IMR-90 (cell line): Measurements from ENCODE around the gene DDX60. TPM values are rescaled to one million over a fixed set of nuclear protein-coding genes. Genes with fewer than 3 reads are reported as not detected.

Experiments
- ATAC-seq: fragments of 200-7000 bp; cut with Tn5 transposase; 2 replicates; pipeline ENCODE4 v1.9.1; 2020; ENCODE audit warnings: low read depth, mild to moderate bottlenecking, moderate library complexity
- BruUV-seq: library from RNA; stranded (reverse); fragments of 400-500 nt; replicated peaks from 2 replicates; lab custom pipeline; 2021; lab: Mats Ljungman, UMichigan
- CTCF ChIA-PET: fragments of 300-600 bp; formaldehyde crosslinking; extraction: SDS; loops from one replicate; lab custom pipeline; 2021; ENCODE audit warnings: antibody characterized with exemption; lab: Yijun Ruan, JAX
- POLR2A ChIA-PET: fragments of 300-600 bp; sonication (Branson Sonifier 250); formaldehyde crosslinking; loops from one replicate; lab custom pipeline; 2022; ENCODE audit warnings: antibody characterized with exemption; ENCODE audit not compliant: unreplicated experiment; lab: Charles Lee
- DNase-seq: peaks from one replicate; pipeline ENCODE4 v3.0.0; 2013
- H2AFZ ChIP-seq: replicated peaks from 2 replicates; pipeline ENCODE3; 2013; ENCODE audit warnings: low read length, mild to moderate bottlenecking; ENCODE audit not compliant: poor library complexity
- H2AK5ac ChIP-seq: 2 replicates; pipeline ENCODE4 v1.6.1; 2013; ENCODE audit warnings: low read depth, low read length, inconsistent platforms
- H2AK9ac ChIP-seq: replicated peaks from 2 replicates; pipeline ENCODE3; 2013; ENCODE audit warnings: mild to moderate bottlenecking, low read depth, low read length, moderate library complexity; ENCODE audit not compliant: poor library complexity
- H2BK120ac ChIP-seq: 2 replicates; pipeline ENCODE4 v1.6.1; 2013; ENCODE audit warnings: low read depth, low read length, inconsistent platforms
- H2BK15ac ChIP-seq: 3 replicates; pipeline ENCODE4 v1.6.1; 2013; ENCODE audit warnings: low read depth, low read length, inconsistent platforms
- H2BK20ac ChIP-seq: 2 replicates; pipeline ENCODE4 v1.6.1; 2013; ENCODE audit warnings: low read depth, mild to moderate bottlenecking, inconsistent platforms, low read length, moderate library complexity
- H2BK5ac ChIP-seq: 2 replicates; pipeline ENCODE4 v1.6.1; 2013; ENCODE audit warnings: mild to moderate bottlenecking, low read depth, low read length, inconsistent platforms; ENCODE audit not compliant: poor library complexity, severe bottlenecking
- H3K14ac ChIP-seq: replicated peaks from 2 replicates; pipeline ENCODE4 v1.6.1; 2013; ENCODE audit warnings: low read depth, low read length, inconsistent platforms
- H3K18ac ChIP-seq: 2 replicates; pipeline ENCODE4 v1.6.1; 2013; ENCODE audit warnings: low read depth, low read length, control low read depth
- H3K23ac ChIP-seq: 2 replicates; pipeline ENCODE4 v1.6.1; 2013; ENCODE audit warnings: low read depth, low read length, inconsistent platforms
- H3K27ac ChIP-seq: 2 replicates; pipeline ENCODE4 v1.5.1; 2013; ENCODE audit warnings: mild to moderate bottlenecking, control low read depth, low read length; ENCODE audit not compliant: insufficient read depth
- H3K27me3 ChIP-seq: 2 replicates; pipeline ENCODE4 v1.6.1; 2013; ENCODE audit warnings: low read length; ENCODE audit not compliant: control insufficient read depth, insufficient read depth
- H3K36me3 ChIP-seq: 2 replicates; pipeline ENCODE4 v1.6.1; 2013; ENCODE audit warnings: low read length, mixed read lengths; ENCODE audit not compliant: control insufficient read depth, insufficient read depth
- H3K4ac ChIP-seq: 2 replicates; pipeline ENCODE4 v1.6.1; 2013; ENCODE audit warnings: low read depth, low read length, inconsistent platforms
- H3K4me1 ChIP-seq: 2 replicates; pipeline ENCODE4 v1.6.1; 2013; ENCODE audit warnings: low read length, mixed read lengths; ENCODE audit not compliant: control insufficient read depth, insufficient read depth
- H3K4me2 ChIP-seq: 2 replicates; pipeline ENCODE4 v1.6.1; 2013; ENCODE audit warnings: low read depth, mild to moderate bottlenecking, control low read depth, low read length, moderate library complexity
- H3K4me3 ChIP-seq: 2 replicates; pipeline ENCODE4 v1.5.1; 2013; ENCODE audit warnings: low read depth, mild to moderate bottlenecking, control low read depth, low read length, moderate library complexity; ENCODE audit not compliant: insufficient read depth
- H3K56ac ChIP-seq: 2 replicates; pipeline ENCODE4 v1.6.1; 2013; ENCODE audit warnings: low read length, inconsistent platforms; ENCODE audit not compliant: insufficient read depth; ENCODE audit errors: extremely low read depth
- H3K79me1 ChIP-seq, 2 experiments: 2 replicates each; pipeline ENCODE4 v1.6.1; 2013; ENCODE audit warnings: low read length in 2 of 2, inconsistent platforms in 1 of 2, low read depth in 1 of 2
- H3K9ac ChIP-seq: 2 replicates; pipeline ENCODE4 v1.6.1; 2013; ENCODE audit warnings: low read depth, low read length, control low read depth
- H3K9me1 ChIP-seq: 2 replicates; pipeline ENCODE4 v1.6.1; 2013; ENCODE audit warnings: low read length, inconsistent platforms; ENCODE audit not compliant: insufficient read depth
- H3K9me3 ChIP-seq: 2 replicates; pipeline ENCODE4 v1.6.1; 2013; ENCODE audit warnings: low read length; ENCODE audit not compliant: control insufficient read depth, insufficient read depth
- H4K20me1 ChIP-seq: 2 replicates; pipeline ENCODE4 v1.6.1; 2013; ENCODE audit warnings: low read length, inconsistent platforms; ENCODE audit not compliant: insufficient read depth
- H4K5ac ChIP-seq: 2 replicates; pipeline ENCODE4 v1.6.1; 2013; ENCODE audit warnings: mild to moderate bottlenecking, low read depth, low read length, control low read depth
- H4K8ac ChIP-seq, 2 experiments: 2 replicates each; pipeline ENCODE4 v1.6.1; 2013; ENCODE audit warnings: low read depth in 2 of 2, low read length in 2 of 2, control low read depth in 1 of 2, inconsistent platforms in 1 of 2
- H4K91ac ChIP-seq: 2 replicates; pipeline ENCODE4 v1.6.1; 2013; ENCODE audit warnings: low read depth, low read length, inconsistent platforms; ENCODE audit not compliant: insufficient read depth
- BHLHE40 ChIP-seq: fragments of 150-350 bp; IDR thresholded peaks from 2 replicates; pipeline ENCODE4 v1.6.1; 2016; ENCODE audit warnings: mild to moderate bottlenecking, low read depth, low read length
- CTCF ChIP-seq: conservative IDR thresholded peaks from 2 replicates; pipeline ENCODE4 v1.5.1; 2012; ENCODE audit warnings: mild to moderate bottlenecking, low read depth, low read length, improper control_type of control experiment
- POLR2A ChIP-seq: IDR thresholded peaks from 2 replicates; pipeline ENCODE4 v1.6.1; 2012; ENCODE audit warnings: mild to moderate bottlenecking, low read depth, low read length
- RAD21 ChIP-seq: IDR thresholded peaks from 2 replicates; pipeline ENCODE4 v1.6.1; 2012; ENCODE audit warnings: low read length, improper control_type of control experiment
- SMC3 ChIP-seq: fragments of 150-350 bp; IDR thresholded peaks from 2 replicates; pipeline ENCODE4 v1.6.1; 2016; ENCODE audit warnings: low read depth, mild to moderate bottlenecking, antibody characterized with exemption, low read length, moderate library complexity
- WGBS, 2 experiments: methylation state at CpG; one replicate each; pipeline versions ENCODE4 v1.1.5 to v1.1.7; 2013; ENCODE audit warnings: missing lambda C conversion rate in 2 of 2; ENCODE audit not compliant: insufficient read length in 1 of 2; ENCODE audit errors: extremely low coverage in 2 of 2; 5-methylcytosine and 5-hydroxymethylcytosine counted together
- dilution Hi-C: fragments of 300-500 bp; cut with HindIII; formaldehyde crosslinking; loops from one replicate; pipeline ENCODE4 v1.14.3; 2018; ENCODE audit warnings: low sequenced_read_pairs; ENCODE audit not compliant: unreplicated experiment
- in situ Hi-C: fragments of 300-500 bp; cut with MboI; formaldehyde crosslinking; loops from 3 replicates; pipeline ENCODE4 v1.14.3; 2019; ENCODE audit warnings: low sequenced_read_pairs, inconsistent platforms, mixed read lengths
- intact Hi-C: fragments of 100-400 bp; cut with micrococcal nuclease; formaldehyde crosslinking; loops from 2 replicates; pipeline ENCODE4 v1.10.0; 2022
- polyA plus RNA-seq, 3 experiments: library from polyadenylated mRNA; depleted of rRNA; stranded (reverse); fragments of >200 nt; gene quantifications; 2 replicates each; pipeline ENCODE4 v1.2.3, GENCODE V29; 2012; ENCODE audit warnings: low replicate concordance in 1 of 3
- total RNA-seq: library from RNA; depleted of rRNA; stranded (reverse); fragments of >200 nt; gene quantifications from 2 replicates; pipeline ENCODE4 v1.2.3, GENCODE V29; 2012

The DDX60 gene
- total and polyA plus RNA-seq, 2 of the 4 experiments (the other 2 are of a cell fraction): 3.1 to 6.6 TPM

DNA sequence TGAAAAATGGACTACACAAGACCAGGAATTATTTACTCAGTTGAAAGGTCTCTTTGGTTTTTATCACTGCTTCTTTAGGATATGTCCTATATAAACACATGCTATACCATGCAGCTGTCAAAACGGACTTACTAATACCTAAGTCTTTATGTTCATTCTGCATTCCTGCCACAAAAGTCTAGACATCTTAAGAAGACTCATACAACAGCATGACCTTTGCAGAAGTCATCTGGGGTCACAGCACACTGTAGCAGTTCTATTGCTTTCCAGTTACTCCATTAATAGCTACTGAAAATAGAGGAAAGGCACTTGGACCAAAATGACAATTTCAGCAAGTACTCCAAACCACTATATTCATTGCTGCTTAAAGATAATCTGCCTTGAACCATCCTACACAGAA lies 53.2 kb downstream of the DDX60 start:
- H4K20me1 ChIP-seq: no peaks in the 10 kb centered on the region
- TF ChIP-seq POLR2A (no peak), RAD21 (no peak), SMC3 (no peak), CTCF (no peak), BHLHE40 (no peak)
- H2AK9ac ChIP-seq: no peak overlapping the region
- no peak overlapping the region for H3K4me3 ChIP-seq
- H3K79me1 ChIP-seq: no peaks in the 10 kb centered on the region
- ATAC-seq (no peak), DNase-seq (no peak)
- peaks cover 3% of the 10 kb centered on the region; the same call in 1 of the 2 replicates for H3K36me3 ChIP-seq
- H3K9ac ChIP-seq: no peak overlapping the region
- H2BK120ac ChIP-seq: no peak overlapping the region
- no peak overlapping the region for H2AK5ac ChIP-seq
- H3K4me1 ChIP-seq: no peaks in the 10 kb centered on the region
- ChIA-PET POLR2A (no interaction called here), CTCF (no interaction called here)
- intact Hi-C loops: no loop called here
- no peak overlapping the region for H2AFZ ChIP-seq
- no peak overlapping the region for H3K4ac ChIP-seq
- H3K27me3 ChIP-seq: no peaks in the 10 kb centered on the region
- H3K4me2 ChIP-seq: no peak overlapping the region
- no peak overlapping the region for H3K23ac ChIP-seq
- H4K91ac ChIP-seq: no peak overlapping the region
- no peak overlapping the region for H3K27ac ChIP-seq
- H2BK20ac ChIP-seq: no peak overlapping the region
- dilution Hi-C loops: no loop called here
- BruUV-seq: no TSS peak
- no peak overlapping the region for H2BK5ac ChIP-seq
- no peak overlapping the region for H4K5ac ChIP-seq
- H3K18ac ChIP-seq: no peak overlapping the region
- no peaks in the 10 kb centered on the region for H3K9me3 ChIP-seq
- 60% methylated on average over 1 of the region's 1 CpG; no CpG with 5 or more reads in 1 of the 2 experiments for WGBS, 2 experiments
- H3K9me1 ChIP-seq: no peaks in the 10 kb centered on the region; the same call in 1 of the 2 replicates
- no peak overlapping the region for H4K8ac ChIP-seq
- no peak overlapping the region for H3K14ac ChIP-seq
- no peak overlapping the region for H2BK15ac ChIP-seq
- H3K56ac ChIP-seq: no peak overlapping the region
- in situ Hi-C loops: no loop called here
